SU-DHL-6 (cell line): Measurements from ENCODE around the gene TANGO6.
"Not testable (repeated sequence)": the region's sequence is repeated elsewhere in the genome, so short reads cannot be mapped to it uniquely, and the experiment has no call there.

ENCODE experiments used
- H2AFZ ChIP-seq: fragments of 200-600 bp; sonication (generic); 2 replicates; pipeline ENCODE4 v1.6.1; 2014; ENCODE audit warnings: low read depth, mild to moderate bottlenecking, moderate library complexity, mixed read lengths, antibody characterized with exemption, low read length; ENCODE audit not compliant: severe bottlenecking
- H3F3A ChIP-seq: fragments of 200-600 bp; shearing (Covaris generic); 2 replicates; pipeline ENCODE4 v1.6.0; 2016; ENCODE audit warnings: antibody characterized with exemption, mild to moderate bottlenecking; ENCODE audit not compliant: insufficient read depth
- H3K27ac ChIP-seq: fragments of 200-600 bp; sonication (generic); 2 replicates; pipeline ENCODE4 v1.5.1; 2016; ENCODE audit warnings: low read depth, mild to moderate bottlenecking, low read length, moderate library complexity, mixed read lengths
- H3K27me3 ChIP-seq: fragments of 200-600 bp; sonication (generic), shearing (Covaris generic); 2 replicates; pipeline ENCODE4 v1.6.0; 2014; ENCODE audit warnings: mild to moderate bottlenecking, low read length
- H3K36me3 ChIP-seq: fragments of 200-600 bp; sonication (generic); 2 replicates; pipeline ENCODE4 v1.6.1; 2014; ENCODE audit warnings: mild to moderate bottlenecking, low read length, mixed read lengths
- H3K4me2 ChIP-seq: fragments of 300-600, 200-600 bp; shearing (Covaris generic), sonication (generic); 2 replicates; pipeline ENCODE4 v1.6.0; 2014; ENCODE audit warnings: low read length, low read depth, mild to moderate bottlenecking; ENCODE audit not compliant: poor library complexity, severe bottlenecking
- H3K4me3 ChIP-seq: fragments of 200-600 bp; sonication (generic); 2 replicates; pipeline ENCODE4 v1.5.1; 2014; ENCODE audit warnings: antibody characterized with exemption, low read length, mild to moderate bottlenecking, mixed read lengths; ENCODE audit not compliant: insufficient read depth, poor library complexity, severe bottlenecking
- H3K79me2 ChIP-seq: fragments of 200-600 bp; sonication (generic); 2 replicates; pipeline ENCODE4 v1.6.1; 2014; ENCODE audit warnings: mild to moderate bottlenecking, low read length, moderate library complexity; ENCODE audit not compliant: insufficient read depth
- H3K9ac ChIP-seq: fragments of 200-600 bp; sonication (generic); 2 replicates; pipeline ENCODE4 v1.7.0; 2014; ENCODE audit warnings: mild to moderate bottlenecking, low read length
- H3K9me2 ChIP-seq: fragments of 200-600 bp; sonication (generic); replicated peaks from 2 replicates; pipeline ENCODE4 v1.6.1; 2014; ENCODE audit warnings: low read length; ENCODE audit not compliant: insufficient read depth
- H3K9me3 ChIP-seq: fragments of 200-600 bp; sonication (generic); 2 replicates; pipeline ENCODE4 v1.6.1; 2014; ENCODE audit warnings: low read length, mixed read lengths; ENCODE audit not compliant: insufficient read depth
- H4K20me1 ChIP-seq: fragments of 200-600 bp; sonication (generic); 2 replicates; pipeline ENCODE4 v1.6.1; 2014; ENCODE audit warnings: low read depth, mild to moderate bottlenecking, antibody characterized with exemption, low read length, moderate library complexity, mixed read lengths
- EZH2phosphoT487 ChIP-seq: fragments of 200-600 bp; sonication (generic), shearing (Covaris generic); conservative IDR thresholded peaks from 2 replicates; pipeline ENCODE4 v1.6.1; 2018; ENCODE audit warnings: mild to moderate bottlenecking, antibody characterized with exemption, low read length, moderate library complexity, mixed read lengths
- TF ChIP-seq, protein P1 (sequence below): fragments of 200-600 bp; sonication (generic); IDR thresholded peaks from one replicate; pipeline ENCODE4 v1.5.1; 2017; ENCODE audit warnings: antibody characterized with exemption, mild to moderate bottlenecking, low read length, moderate library complexity; ENCODE audit not compliant: insufficient read depth, poor library complexity, severe bottlenecking

Gene TANGO6

GRCh38 chr16:69123910-69124309, 280.6 kb downstream of the TANGO6 start:
- H3K27me3 ChIP-seq: no peaks in the 10 kb centered on the region
- H3K9ac ChIP-seq: no peak overlapping the region
- no peak overlapping the region for H2AFZ ChIP-seq
- H3K79me2 ChIP-seq: peaks cover 43% of the 10 kb centered on the region
- H3K36me3 ChIP-seq: no peaks in the 10 kb centered on the region
- H3K4me2 ChIP-seq: no peak overlapping the region
- peaks cover 20% of the 10 kb centered on the region; the same call in 1 of the 2 replicates for H3F3A ChIP-seq
- TF ChIP-seq EZH2phosphoT487: no peak
- TF ChIP-seq, protein P1, sequence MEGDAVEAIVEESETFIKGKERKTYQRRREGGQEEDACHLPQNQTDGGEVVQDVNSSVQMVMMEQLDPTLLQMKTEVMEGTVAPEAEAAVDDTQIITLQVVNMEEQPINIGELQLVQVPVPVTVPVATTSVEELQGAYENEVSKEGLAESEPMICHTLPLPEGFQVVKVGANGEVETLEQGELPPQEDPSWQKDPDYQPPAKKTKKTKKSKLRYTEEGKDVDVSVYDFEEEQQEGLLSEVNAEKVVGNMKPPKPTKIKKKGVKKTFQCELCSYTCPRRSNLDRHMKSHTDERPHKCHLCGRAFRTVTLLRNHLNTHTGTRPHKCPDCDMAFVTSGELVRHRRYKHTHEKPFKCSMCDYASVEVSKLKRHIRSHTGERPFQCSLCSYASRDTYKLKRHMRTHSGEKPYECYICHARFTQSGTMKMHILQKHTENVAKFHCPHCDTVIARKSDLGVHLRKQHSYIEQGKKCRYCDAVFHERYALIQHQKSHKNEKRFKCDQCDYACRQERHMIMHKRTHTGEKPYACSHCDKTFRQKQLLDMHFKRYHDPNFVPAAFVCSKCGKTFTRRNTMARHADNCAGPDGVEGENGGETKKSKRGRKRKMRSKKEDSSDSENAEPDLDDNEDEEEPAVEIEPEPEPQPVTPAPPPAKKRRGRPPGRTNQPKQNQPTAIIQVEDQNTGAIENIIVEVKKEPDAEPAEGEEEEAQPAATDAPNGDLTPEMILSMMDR: peak; percentile 52
- H3K9me2 ChIP-seq: no peaks in the 10 kb centered on the region
- H3K9me3 ChIP-seq: no peaks in the 10 kb centered on the region
- peaks cover 4% of the 10 kb centered on the region; the same call in 1 of the 2 replicates for H4K20me1 ChIP-seq
- H3K4me3 ChIP-seq: no peak overlapping the region
- no peak overlapping the region for H3K27ac ChIP-seq

DNA sequence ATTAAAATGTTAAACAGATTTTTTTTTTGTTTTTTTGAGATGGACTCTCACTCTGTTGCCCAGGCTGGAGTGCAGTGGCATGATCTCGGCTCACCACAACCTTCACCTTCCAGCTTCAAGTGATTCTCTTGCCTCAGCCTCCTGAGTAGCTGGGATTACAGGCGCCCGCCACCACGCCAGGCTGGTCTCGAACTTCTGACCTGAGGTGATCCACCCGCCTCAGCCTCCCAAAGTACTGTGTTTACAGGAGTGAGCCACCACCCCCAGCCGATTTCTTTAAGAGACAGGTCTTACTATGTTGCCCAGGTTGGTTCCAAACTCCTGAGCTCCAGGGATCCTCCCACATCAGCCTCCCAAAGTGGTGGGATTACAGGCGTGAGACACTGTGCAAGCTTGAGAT, 281.1 kb downstream of the TANGO6 start:
- not testable (repeated sequence) for H3K4me3 ChIP-seq, H3K4me2 ChIP-seq, H3K9me2 ChIP-seq, H3K36me3 ChIP-seq, H4K20me1 ChIP-seq, H3K27me3 ChIP-seq, H3K9me3 ChIP-seq, H3K27ac ChIP-seq, H2AFZ ChIP-seq, H3K9ac ChIP-seq
- Histone ChIP-seq H3K79me2 (peaks cover 47% of the 10 kb centered on the region), H3F3A (peaks cover 21% of the 10 kb centered on the region)

GRCh38 chr16:69124961-69125360, 281.6 kb downstream of the TANGO6 start:
- not testable (repeated sequence) for H3K9me2 ChIP-seq, H3K4me3 ChIP-seq, H2AFZ ChIP-seq, H3K4me2 ChIP-seq, H4K20me1 ChIP-seq, H3K27ac ChIP-seq, H3K27me3 ChIP-seq, H3K9ac ChIP-seq, H3K36me3 ChIP-seq, H3K9me3 ChIP-seq
- peaks cover 26% of the 10 kb centered on the region for H3F3A ChIP-seq
- H3K79me2 ChIP-seq: peaks cover 52% of the 10 kb centered on the region

DNA sequence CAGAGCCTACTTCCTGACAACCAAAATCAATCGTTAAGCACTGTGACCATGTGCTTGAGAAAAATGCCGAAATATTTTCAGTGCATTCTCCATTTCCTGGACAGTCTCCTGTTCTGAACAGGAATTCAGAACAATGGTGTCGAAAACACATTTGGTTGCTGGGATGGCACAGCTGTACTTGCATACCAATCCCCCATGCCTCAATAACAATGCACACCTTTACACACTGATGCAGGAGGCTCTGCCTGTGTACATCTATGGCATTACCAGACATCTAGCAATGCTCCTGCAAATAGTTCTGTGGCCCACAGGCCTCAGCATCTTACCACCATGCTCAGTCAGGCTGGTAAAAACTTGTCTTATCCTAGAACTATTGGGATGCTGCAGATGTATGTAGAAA, 282.9 kb downstream of the TANGO6 start:
- H3K79me2 ChIP-seq: peaks cover 65% of the 10 kb centered on the region
- H3K4me2 ChIP-seq: no peak overlapping the region
- no peak overlapping the region for H3K9ac ChIP-seq
- H3K9me2 ChIP-seq: no peaks in the 10 kb centered on the region
- no peak overlapping the region for H3K4me3 ChIP-seq
- peaks cover 12% of the 10 kb centered on the region; the same call in 1 of the 2 replicates for H4K20me1 ChIP-seq
- H2AFZ ChIP-seq: no peak overlapping the region
- no peaks in the 10 kb centered on the region for H3K9me3 ChIP-seq
- H3F3A ChIP-seq: peaks cover 38% of the 10 kb centered on the region
- no peaks in the 10 kb centered on the region for H3K36me3 ChIP-seq
- no peaks in the 10 kb centered on the region for H3K27me3 ChIP-seq
- TF ChIP-seq EZH2phosphoT487: no peak
- no peak overlapping the region for H3K27ac ChIP-seq

DNA sequence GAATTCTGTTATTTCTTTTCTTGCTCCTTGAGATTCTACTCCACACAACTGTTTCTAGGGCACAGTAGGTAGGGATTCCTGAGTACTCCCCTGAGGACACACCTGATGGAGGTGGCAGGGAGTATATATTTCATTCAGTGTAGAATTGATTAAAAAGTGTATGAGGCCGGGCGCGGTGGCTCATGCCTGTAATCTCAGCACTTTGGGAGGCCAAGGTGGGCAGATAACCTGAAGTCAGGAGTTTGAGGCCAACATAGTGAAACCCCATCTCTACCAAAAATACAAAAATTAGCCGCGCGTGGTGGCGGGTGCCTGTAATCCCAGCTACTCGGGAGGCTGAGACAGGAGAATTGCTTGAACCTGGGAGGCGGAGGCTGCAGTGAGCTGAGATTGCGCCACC, 283.5 kb downstream of the TANGO6 start:
- H3K9me3 ChIP-seq, H3K27ac ChIP-seq, H3K4me2 ChIP-seq, H3K4me3 ChIP-seq, H3K36me3 ChIP-seq, H3K9me2 ChIP-seq, H3K27me3 ChIP-seq, H3K9ac ChIP-seq, H2AFZ ChIP-seq: not testable (repeated sequence)
- H4K20me1 ChIP-seq: peaks cover 12% of the 10 kb centered on the region; the same call in 1 of the 2 replicates
- H3K79me2 ChIP-seq: peaks cover 70% of the 10 kb centered on the region
- H3F3A ChIP-seq: peaks cover 42% of the 10 kb centered on the region
